OCI-LY3 (cell line): ENCODE data around the gene OR10G3.

Experiments
- CTCF ChIP-seq: fragments of 200-600, 300-600 bp; sonication (generic); IDR thresholded peaks from 2 replicates; pipeline ENCODE4 v1.5.1; 2014; ENCODE audit warnings: antibody characterized with exemption, low read length, low read depth
- EZH2phosphoT487 ChIP-seq: fragments of 200-600 bp; shearing (Covaris generic); IDR thresholded peaks from 2 replicates; pipeline ENCODE4 v1.6.1; 2018; ENCODE audit warnings: antibody characterized with exemption, mixed run types, low read depth

- TF ChIP-seq EZH2phosphoT487: no peak
- no peak for TF ChIP-seq CTCF
Measured at GRCh38 chr14:21572604-21573003, 7.3 kb downstream of the OR10G3 start.
